ENCODE data around the gene GSG1L.

The GSG1L gene

DNA sequence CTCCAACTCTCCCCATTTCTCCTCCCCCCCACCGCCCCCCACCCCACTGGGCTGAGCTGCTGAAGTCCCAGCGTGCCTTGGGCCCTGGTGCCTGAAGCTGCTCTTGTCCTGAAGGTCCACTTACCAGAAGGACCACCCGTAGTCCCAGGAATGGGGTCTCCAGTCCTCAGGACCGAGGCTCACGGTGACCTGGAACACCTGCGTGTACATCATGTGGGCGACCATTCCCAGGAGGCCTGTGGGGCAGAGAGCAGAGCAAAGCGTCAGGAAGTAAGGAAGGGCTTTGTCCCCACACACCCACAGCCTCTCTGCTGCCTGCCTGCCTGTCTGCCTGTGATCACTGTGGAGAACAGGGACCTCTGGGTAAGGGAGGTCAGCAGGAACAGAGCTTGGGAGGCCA lies 218.7 kb downstream of the GSG1L start:
- Histone ChIP-seq H3K27me3 (peaks cover 0 to 7% (median 0%) of the 10 kb centered on the region in 11 experiments; a peak in 2 of 22 replicates), H3K9ac (peak overlapping the region in 1 of 11 experiments; percentile 37; a peak in 2 of 22 replicates), H3K27ac (no peak overlapping the region), H4K20me1 (peaks cover 0 to 5% (median 0%) of the 10 kb centered on the region in 11 experiments; a peak in 4 of 22 replicates), H3K4me2 (peak overlapping the region in 9 of 11 experiments; percentile 18 to 71 (median 58); a peak in 15 of 22 replicates), H3K9me3 (replicated peaks in 1 of 11) (peaks cover 9 to 24% (median 16%) of the 10 kb centered on the region in 11 experiments; a peak in 21 of 22 replicates), H3K4me3 (no peak overlapping the region), H3K36me3 (no peaks in the 10 kb centered on the region), H3K4me1 (peaks cover 8 to 47% (median 28%) of the 10 kb centered on the region in 10 experiments)
- TF ChIP-seq Cebpa-rat (IDR thresholded peaks at IDR 0.05), result no peak

DNA sequence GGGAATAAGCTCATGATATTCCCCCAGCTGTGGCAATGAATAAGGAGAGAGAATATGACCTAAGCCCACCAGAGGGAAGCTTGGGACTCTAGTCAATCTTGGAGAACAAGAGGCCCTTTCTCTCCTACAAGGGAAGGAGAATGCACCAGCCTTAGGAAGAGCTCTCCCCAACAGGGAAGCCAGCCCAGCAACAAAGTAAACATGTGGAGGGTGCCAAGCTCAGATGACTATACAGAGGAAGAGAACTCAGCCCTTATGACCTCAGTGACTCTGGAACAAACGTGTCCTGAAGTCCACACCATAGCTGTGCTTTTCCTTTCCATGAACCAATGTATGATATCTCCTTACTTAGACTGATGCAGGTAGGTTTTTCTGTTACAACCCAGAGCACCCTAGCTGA lies 219.7 kb downstream of the GSG1L start:
- Histone ChIP-seq H4K20me1 (peaks cover 0 to 13% (median 0%) of the 10 kb centered on the region in 11 experiments; a peak in 5 of 22 replicates), H3K27ac (no peak overlapping the region), H3K9ac (no peak overlapping the region), H3K4me1 (peaks cover 12 to 57% (median 38%) of the 10 kb centered on the region in 10 experiments), H3K36me3 (no peaks in the 10 kb centered on the region), H3K4me2 (no peak overlapping the region), H3K27me3 (peaks cover 0 to 7% (median 0%) of the 10 kb centered on the region in 11 experiments; a peak in 2 of 22 replicates), H3K9me3 (replicated peaks in 1 of 11) (peaks cover 9 to 24% (median 16%) of the 10 kb centered on the region in 11 experiments; a peak in 21 of 22 replicates), H3K4me3 (no peak overlapping the region)
- TF ChIP-seq Cebpa-rat (IDR thresholded peaks at IDR 0.05), result no peak

DNA sequence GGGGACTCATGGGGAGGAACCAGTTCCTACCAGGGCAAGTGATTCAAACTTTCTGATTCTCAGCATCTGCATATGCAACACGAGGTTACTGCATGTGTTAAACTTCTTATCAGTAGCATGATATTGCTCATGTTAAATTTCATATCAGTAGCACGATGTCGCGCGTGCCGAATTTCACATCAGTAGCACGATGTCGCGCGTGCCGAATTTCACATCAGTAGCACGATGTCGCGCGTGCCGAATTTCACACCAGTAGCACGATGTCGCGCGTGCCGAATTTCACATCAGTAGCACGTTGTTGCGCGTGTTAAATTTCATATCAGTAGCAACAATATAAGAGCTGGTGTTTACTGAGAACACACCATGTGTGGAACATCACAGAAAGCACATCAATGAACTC lies 221.6 kb downstream of the GSG1L start:
- peak overlapping the region in 1 of 11 experiments; percentile 86; a peak in 2 of 22 replicates for H3K4me2 ChIP-seq
- no peak for TF ChIP-seq Cebpa-rat (IDR thresholded peaks at IDR 0.05)

DNA sequence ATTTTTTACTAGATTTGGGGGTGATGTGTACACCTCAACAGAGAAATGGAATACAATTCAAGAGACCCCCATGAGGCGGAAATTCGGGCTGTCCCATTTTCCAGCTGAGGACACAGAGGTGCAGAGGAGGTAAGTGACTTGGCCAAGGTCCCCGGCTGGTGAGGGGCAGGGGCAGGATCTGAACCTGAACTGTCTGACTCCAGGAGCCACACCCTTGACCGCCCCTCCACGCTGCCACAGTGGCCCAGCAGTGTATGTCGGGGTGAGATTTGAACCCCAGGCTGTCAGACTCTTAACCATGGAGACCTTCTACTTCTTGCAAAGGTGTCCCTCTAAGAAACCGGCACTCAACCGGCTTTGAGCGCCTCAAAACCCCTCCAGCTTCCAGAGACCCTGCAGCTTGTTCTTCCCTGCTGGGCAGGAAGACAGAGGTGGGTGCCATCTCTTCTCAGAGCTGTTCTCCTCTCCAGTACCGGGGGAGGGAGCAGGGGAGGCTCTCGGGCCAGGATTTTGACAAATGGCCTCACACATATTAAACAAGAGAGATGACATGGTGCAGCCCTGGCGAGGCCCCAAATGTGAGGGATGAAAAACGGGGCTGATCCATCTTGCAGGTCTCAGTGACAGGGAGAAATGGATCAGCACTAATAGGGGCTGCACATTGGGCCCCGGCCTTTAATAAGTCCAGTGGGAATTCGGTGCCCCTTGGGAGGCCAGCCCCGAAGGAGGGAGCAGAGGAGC lies 222.3 kb downstream of the GSG1L start:
- Histone ChIP-seq H3K36me3 (no peaks in the 10 kb centered on the region), H4K20me1 (peaks cover 0 to 16% (median 0%) of the 10 kb centered on the region in 11 experiments; a peak in 5 of 22 replicates), H3K27me3 (peaks cover 0 to 7% (median 0%) of the 10 kb centered on the region in 11 experiments; a peak in 2 of 22 replicates), H3K9me3 (replicated peaks in 1 of 11) (peaks cover 0 to 16% (median 6%) of the 10 kb centered on the region in 11 experiments; a peak in 14 of 22 replicates), H3K4me3 (no peak overlapping the region), H3K4me2 (peak overlapping the region in 8 of 11 experiments; percentile 60 to 91 (median 82); a peak in 12 of 22 replicates), H3K9ac (no peak overlapping the region), H3K27ac (no peak overlapping the region), H3K4me1 (peaks cover 19 to 72% (median 55%) of the 10 kb centered on the region in 10 experiments)
- no peak for TF ChIP-seq Cebpa-rat (IDR thresholded peaks at IDR 0.05)

More for the DNA sequence above, 221.6 kb downstream of the GSG1L start:
- Histone ChIP-seq H3K27ac (no peak overlapping the region), H3K4me3 (no peak overlapping the region), H3K36me3 (no peaks in the 10 kb centered on the region), H3K9me3 (replicated peaks in 1 of 11) (peaks cover 0 to 13% (median 5%) of the 10 kb centered on the region in 11 experiments; a peak in 17 of 22 replicates), H3K9ac (no peak overlapping the region), H4K20me1 (peaks cover 0 to 16% (median 0%) of the 10 kb centered on the region in 11 experiments; a peak in 5 of 22 replicates), H3K4me1 (peaks cover 19 to 72% (median 55%) of the 10 kb centered on the region in 10 experiments), H3K27me3 (peaks cover 0 to 7% (median 0%) of the 10 kb centered on the region in 11 experiments; a peak in 2 of 22 replicates)

DNA sequence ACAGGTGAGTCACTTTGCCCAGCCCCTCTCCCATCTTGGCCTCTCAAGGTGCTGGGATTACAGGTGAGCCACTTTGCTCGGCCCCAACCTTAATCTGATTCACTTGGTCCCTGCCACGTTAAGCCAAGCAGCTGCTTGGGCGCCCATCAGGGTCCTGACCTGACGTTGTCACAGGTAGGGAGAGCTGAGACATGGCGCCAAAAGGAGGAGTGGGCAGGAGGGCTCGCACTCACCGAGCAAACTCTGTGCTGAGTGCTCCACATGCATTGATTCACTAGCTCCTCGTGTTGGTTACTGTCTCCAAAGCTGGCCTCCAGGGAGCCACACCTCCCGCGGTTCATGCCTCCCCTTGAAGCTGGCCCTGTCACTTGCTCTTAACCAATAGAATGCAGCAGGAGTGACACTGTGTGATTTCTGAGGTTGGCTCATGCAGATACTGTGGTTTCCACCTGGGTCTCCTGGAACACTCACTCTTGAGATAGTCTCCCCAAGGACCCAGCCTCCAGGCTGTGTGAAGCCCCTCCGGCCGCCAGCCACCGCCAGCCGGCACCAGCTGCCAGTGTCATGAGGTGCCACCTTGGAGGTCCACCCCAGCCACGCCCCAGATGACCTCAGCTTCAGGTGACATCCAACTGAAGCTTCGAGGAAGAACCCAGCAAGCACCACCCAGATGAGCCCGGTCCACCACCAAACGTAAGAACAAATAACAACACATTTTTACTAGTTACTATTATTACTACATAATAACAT lies 223.0 kb downstream of the GSG1L start:
- H3K4me3 ChIP-seq, result no peak overlapping the region
- H3K27ac ChIP-seq, result no peak overlapping the region
- TF ChIP-seq Cebpa-rat (IDR thresholded peaks at IDR 0.05), result no peak
- peaks cover 19 to 65% (median 53%) of the 10 kb centered on the region in 10 experiments for H3K4me1 ChIP-seq
- H4K20me1 ChIP-seq, result peaks cover 0 to 16% (median 0%) of the 10 kb centered on the region in 11 experiments; a peak in 5 of 22 replicates
- peak overlapping the region; percentile 12 to 91 (median 78); a peak in 18 of 22 replicates for H3K4me2 ChIP-seq
- H3K27me3 ChIP-seq, result peaks cover 0 to 7% (median 0%) of the 10 kb centered on the region in 11 experiments; a peak in 2 of 22 replicates
- peaks cover 0 to 15% (median 6%) of the 10 kb centered on the region in 11 experiments; a peak in 8 of 22 replicates for H3K9me3 ChIP-seq (replicated peaks in 1 of 11)
- no peak overlapping the region for H3K9ac ChIP-seq
- H3K36me3 ChIP-seq, result no peaks in the 10 kb centered on the region

GRCh38 chr16:27839419-27839818 lies 224.1 kb downstream of the GSG1L start:
- peak overlapping the region in 3 of 11 experiments; percentile 1 to 66 (median 26); a peak in 1 of 22 replicates for H3K9ac ChIP-seq
- H3K4me2 ChIP-seq, result peak overlapping the region in 10 of 11 experiments; percentile 6 to 91 (median 78); a peak in 18 of 22 replicates
- peaks cover 0 to 16% (median 0%) of the 10 kb centered on the region in 11 experiments; a peak in 5 of 22 replicates for H4K20me1 ChIP-seq
- TF ChIP-seq Cebpa-rat (IDR thresholded peaks at IDR 0.05), result no peak
- peak overlapping the region in 4 of 11 experiments; percentile 40 to 70 (median 60); a peak in 7 of 22 replicates for H3K27ac ChIP-seq
- peaks cover 15 to 58% (median 45%) of the 10 kb centered on the region in 10 experiments for H3K4me1 ChIP-seq
- H3K4me3 ChIP-seq, result no peak overlapping the region
- peaks cover 0 to 7% (median 0%) of the 10 kb centered on the region in 11 experiments; a peak in 2 of 22 replicates for H3K27me3 ChIP-seq
- no peaks in the 10 kb centered on the region for H3K36me3 ChIP-seq
- peaks cover 0 to 15% (median 6%) of the 10 kb centered on the region in 11 experiments; a peak in 8 of 22 replicates for H3K9me3 ChIP-seq (replicated peaks in 1 of 11)

DNA sequence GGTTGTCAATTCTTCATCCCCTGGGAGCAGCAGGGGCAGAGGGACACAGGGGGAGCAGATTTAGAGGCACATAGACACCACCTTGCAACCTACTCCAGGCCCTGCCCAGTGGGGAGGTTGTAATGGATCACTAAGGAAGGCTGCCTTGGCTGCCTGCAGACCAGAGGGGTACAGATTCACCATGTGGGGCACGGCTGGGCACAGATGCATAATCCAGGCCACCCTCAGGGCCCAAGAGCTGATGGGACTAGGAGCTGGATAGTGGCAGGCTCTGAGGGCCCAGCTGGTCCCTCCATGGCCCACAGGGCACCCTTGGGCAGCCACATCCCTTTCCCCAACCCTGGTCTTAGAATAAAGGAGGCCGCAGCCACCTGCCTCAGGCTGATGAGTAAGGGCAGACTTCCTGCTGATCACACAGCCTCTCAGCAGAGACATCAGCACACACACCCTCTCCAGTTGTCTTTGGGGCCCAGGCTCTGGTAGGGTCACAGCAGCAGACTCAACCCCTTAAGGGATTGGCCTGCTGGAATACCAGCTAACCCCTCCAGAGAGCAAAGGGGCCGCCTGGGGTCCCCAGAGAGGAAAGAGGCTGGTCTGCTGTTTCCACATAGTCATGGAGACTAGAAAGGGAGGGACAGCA lies 224.9 kb downstream of the GSG1L start:
- H3K27ac ChIP-seq, result peak overlapping the region in 6 of 11 experiments; percentile 12 to 70 (median 62); a peak in 9 of 22 replicates
- H3K4me1 ChIP-seq, result peaks cover 15 to 58% (median 45%) of the 10 kb centered on the region in 10 experiments
- peak overlapping the region in 1 of 10 experiments; percentile 23; a peak in 1 of 20 replicates for H3K4me3 ChIP-seq
- H3K27me3 ChIP-seq, result peaks cover 0 to 7% (median 0%) of the 10 kb centered on the region in 11 experiments; a peak in 2 of 22 replicates
- H3K9ac ChIP-seq, result peak overlapping the region in 4 of 11 experiments; percentile 29 to 66 (median 44); a peak in 5 of 22 replicates
- H3K36me3 ChIP-seq, result no peaks in the 10 kb centered on the region
- peaks cover 0 to 16% (median 0%) of the 10 kb centered on the region in 11 experiments; a peak in 5 of 22 replicates for H4K20me1 ChIP-seq
- H3K9me3 ChIP-seq (replicated peaks in 1 of 11), result peaks cover 0 to 15% (median 6%) of the 10 kb centered on the region in 11 experiments; a peak in 8 of 22 replicates
- no peak for TF ChIP-seq Cebpa-rat (IDR thresholded peaks at IDR 0.05)
- H3K4me2 ChIP-seq, result peak overlapping the region; percentile 6 to 91 (median 78)

- H4K20me1 ChIP-seq, result no peaks in the 10 kb centered on the region
- H3K9ac ChIP-seq, result no peak overlapping the region
- TF ChIP-seq Cebpa-rat (IDR thresholded peaks at IDR 0.05), result no peak
- H3K4me2 ChIP-seq, result no peak overlapping the region
- peaks cover 0 to 6% (median 0%) of the 10 kb centered on the region in 10 experiments; a peak in 1 of 20 replicates for H3K4me1 ChIP-seq
- no peaks in the 10 kb centered on the region; a peak in 1 of 22 replicates for H3K36me3 ChIP-seq
- no peak overlapping the region for H3K4me3 ChIP-seq
- no peaks in the 10 kb centered on the region for H3K27me3 ChIP-seq
- no peak overlapping the region for H3K27ac ChIP-seq
- H3K9me3 ChIP-seq (replicated peaks in 1 of 11), result peaks cover 16 to 43% (median 25%) of the 10 kb centered on the region in 11 experiments
Measured at GRCh38 chr16:27829975-27830374, 233.5 kb downstream of the GSG1L start.

All from BLaER1 treated with 17β-estradiol and CSF1 and Interleukin-3, amounts not matched to agents 10 nM and 100 nM (cell line).